ENCODE data around the gene OBSCN. TPM values are rescaled to one million over a fixed set of nuclear protein-coding genes. Genes with fewer than 3 reads are reported as not detected.

Gene OBSCN
- total and polyA plus RNA-seq, 2 donors (not counting 1 experiment from before 2014, with no cell fraction given) = 10.0 to 63.9 TPM

DNA sequence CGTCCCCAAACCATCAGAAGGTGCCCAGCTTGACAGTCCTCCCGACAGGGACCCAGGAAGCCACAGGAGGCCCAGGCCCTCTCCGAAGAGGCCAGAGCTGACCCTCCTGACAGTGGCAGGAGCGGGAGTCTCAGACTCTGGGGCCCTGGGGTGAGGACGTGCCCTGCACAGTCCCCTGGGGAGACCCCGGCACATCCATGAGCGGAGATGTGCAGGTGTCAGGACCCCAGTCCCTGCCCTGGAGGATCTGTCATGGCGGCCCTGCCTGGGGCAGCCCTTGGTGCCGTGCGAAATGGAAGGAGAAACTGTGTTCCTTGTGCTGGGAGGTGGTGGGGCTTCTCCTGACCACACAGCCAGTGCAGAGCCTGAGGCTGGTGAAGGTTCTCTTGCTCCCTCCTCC is 55.8 kb downstream of the OBSCN start:
- Mint-ChIP-seq H3K4me3 (no peak overlapping the region), H3K27me3 (no peaks in the 10 kb centered on the region), H3K9me3 (ENCODE audit: insufficient read depth) (peaks cover 7% of the 10 kb centered on the region), H3K27ac (no peak overlapping the region), H3K4me1 (no peaks in the 10 kb centered on the region)
- no peak overlapping the region for H3K9ac ChIP-seq (ENCODE audit: low read length)
- H3K36me3 ChIP-seq (replicated peaks in 1 of 2; ENCODE audit: control extremely low read depth in 1 of 2, control insufficient read depth in 1 of 2, extremely low read depth in 1 of 2, insufficient read depth in 2 of 2, low read length in 1 of 2) = no peaks in the 10 kb centered on the region
- H3K4me3 ChIP-seq (ENCODE audit: control extremely low read depth in 1 of 5, extremely low read depth in 1 of 5, insufficient read depth in 1 of 5, low read depth in 2 of 5, low read length in 4 of 5) = no peak overlapping the region
- no peaks in the 10 kb centered on the region for H3K79me2 ChIP-seq (ENCODE audit: control insufficient read depth, insufficient read depth, low read length)
- no peaks in the 10 kb centered on the region for H3K4me1 ChIP-seq (ENCODE audit: control insufficient read depth in 2 of 2, insufficient read depth in 2 of 2, low read length in 2 of 2)
- 83% methylated on average over 8 of the region's 10 CpGs for WGBS (ENCODE audit: insufficient coverage)
- ChIA-PET POLR2A (no interaction called here), CTCF (no interaction called here)
- ATAC-seq (ENCODE audit: low read depth) = no peak
- no peak overlapping the region for H2AFZ ChIP-seq (ENCODE audit: insufficient read depth, low read depth, low read length, poor library complexity, severe bottlenecking)
- no peak for TF ChIP-seq EZH2 (IDR thresholded peaks at IDR 0.05; ENCODE audit: borderline replicate concordance, insufficient read depth, low read depth, low read length, poor library complexity, severe bottlenecking)
- TF ChIP-seq, protein P1, sequence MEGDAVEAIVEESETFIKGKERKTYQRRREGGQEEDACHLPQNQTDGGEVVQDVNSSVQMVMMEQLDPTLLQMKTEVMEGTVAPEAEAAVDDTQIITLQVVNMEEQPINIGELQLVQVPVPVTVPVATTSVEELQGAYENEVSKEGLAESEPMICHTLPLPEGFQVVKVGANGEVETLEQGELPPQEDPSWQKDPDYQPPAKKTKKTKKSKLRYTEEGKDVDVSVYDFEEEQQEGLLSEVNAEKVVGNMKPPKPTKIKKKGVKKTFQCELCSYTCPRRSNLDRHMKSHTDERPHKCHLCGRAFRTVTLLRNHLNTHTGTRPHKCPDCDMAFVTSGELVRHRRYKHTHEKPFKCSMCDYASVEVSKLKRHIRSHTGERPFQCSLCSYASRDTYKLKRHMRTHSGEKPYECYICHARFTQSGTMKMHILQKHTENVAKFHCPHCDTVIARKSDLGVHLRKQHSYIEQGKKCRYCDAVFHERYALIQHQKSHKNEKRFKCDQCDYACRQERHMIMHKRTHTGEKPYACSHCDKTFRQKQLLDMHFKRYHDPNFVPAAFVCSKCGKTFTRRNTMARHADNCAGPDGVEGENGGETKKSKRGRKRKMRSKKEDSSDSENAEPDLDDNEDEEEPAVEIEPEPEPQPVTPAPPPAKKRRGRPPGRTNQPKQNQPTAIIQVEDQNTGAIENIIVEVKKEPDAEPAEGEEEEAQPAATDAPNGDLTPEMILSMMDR (IDR thresholded peaks at IDR 0.05) = no peak
- intact Hi-C loops (cut with micrococcal nuclease) = no loop called here
- no peaks in the 10 kb centered on the region for H3K27me3 ChIP-seq (replicated peaks in 1 of 4; ENCODE audit: control extremely low read depth in 1 of 4, control insufficient read depth in 3 of 4, insufficient read depth in 4 of 4, low read length in 3 of 4)
- H3K4me2 ChIP-seq (replicated peaks; ENCODE audit: low read depth, low read length, poor library complexity, severe bottlenecking) = no peak overlapping the region
- DNase-seq = no peak
- H4K20me1 ChIP-seq (ENCODE audit: control insufficient read depth, insufficient read depth, low read length, poor library complexity, severe bottlenecking) = no peaks in the 10 kb centered on the region
- H3K27ac ChIP-seq (ENCODE audit: low read length in 2 of 2) = no peak overlapping the region
- peaks cover 1 to 12% (median 4%) of the 10 kb centered on the region in 3 donors for H3K9me3 ChIP-seq (ENCODE audit: control extremely low read depth in 1 of 3, control insufficient read depth in 2 of 3, insufficient read depth in 1 of 3, low read length in 2 of 3)

DNA sequence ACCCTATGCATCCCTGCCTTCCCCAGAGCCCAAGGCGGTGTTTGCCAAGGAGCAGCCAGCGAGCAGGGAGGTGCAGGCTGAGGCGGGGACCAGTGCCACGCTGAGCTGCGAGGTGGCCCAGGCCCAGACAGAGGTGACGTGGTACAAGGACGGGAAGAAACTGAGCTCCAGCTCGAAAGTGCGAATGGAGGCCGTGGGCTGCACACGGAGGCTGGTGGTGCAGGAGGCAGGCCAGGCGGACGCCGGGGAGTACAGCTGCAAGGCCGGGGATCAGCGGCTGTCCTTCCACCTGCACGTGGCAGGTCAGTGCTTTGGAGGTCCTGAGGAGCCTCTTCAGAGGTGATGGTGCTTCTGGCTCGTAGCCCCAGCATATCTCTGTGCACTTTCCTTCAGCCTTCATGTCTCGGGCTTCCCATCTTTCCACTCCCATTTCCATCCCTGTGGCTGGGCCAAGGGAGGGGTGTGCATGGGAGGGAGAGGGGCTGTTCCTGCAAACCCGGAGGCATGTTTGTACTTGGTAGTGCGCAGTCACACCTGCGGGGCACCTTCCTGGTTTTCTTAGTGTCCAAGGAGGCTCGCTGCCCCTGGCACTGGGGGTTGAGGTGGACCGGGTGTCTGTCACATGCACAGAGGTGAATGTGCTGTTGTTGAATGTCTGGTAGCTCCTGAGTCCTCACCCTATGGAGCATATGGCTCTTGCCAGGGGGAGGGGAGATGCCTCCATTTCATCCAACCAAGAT is 56.4 kb downstream of the OBSCN start:
- DNase-seq = no peak
- CTCF ChIA-PET = no interaction called here
- ATAC-seq (ENCODE audit: low read depth) = no peak
- intact Hi-C loops (cut with micrococcal nuclease) = no loop called here
- Histone ChIP-seq H3K79me2 (ENCODE audit: control insufficient read depth, insufficient read depth, low read length) (no peaks in the 10 kb centered on the region), H3K9ac (ENCODE audit: low read length) (no peak overlapping the region), H3K4me1 (ENCODE audit: control insufficient read depth in 2 of 2, insufficient read depth in 2 of 2, low read length in 2 of 2) (no peaks in the 10 kb centered on the region), H3K36me3 (replicated peaks in 1 of 2; ENCODE audit: control extremely low read depth in 1 of 2, control insufficient read depth in 1 of 2, extremely low read depth in 1 of 2, insufficient read depth in 2 of 2, low read length in 1 of 2) (no peaks in the 10 kb centered on the region), H3K27ac (ENCODE audit: low read length in 2 of 2) (no peak overlapping the region), H3K4me2 (replicated peaks; ENCODE audit: low read depth, low read length, poor library complexity, severe bottlenecking) (no peak overlapping the region), H3K9me3 (ENCODE audit: control extremely low read depth in 1 of 3, control insufficient read depth in 2 of 3, insufficient read depth in 1 of 3, low read length in 2 of 3) (peaks cover 1 to 12% (median 4%) of the 10 kb centered on the region in 3 donors), H3K27me3 (replicated peaks in 1 of 4; ENCODE audit: control extremely low read depth in 1 of 4, control insufficient read depth in 3 of 4, insufficient read depth in 4 of 4, low read length in 3 of 4) (no peaks in the 10 kb centered on the region), H2AFZ (ENCODE audit: insufficient read depth, low read depth, low read length, poor library complexity, severe bottlenecking) (no peak overlapping the region), H3K4me3 (ENCODE audit: control extremely low read depth in 1 of 5, extremely low read depth in 1 of 5, insufficient read depth in 1 of 5, low read depth in 2 of 5, low read length in 4 of 5) (no peak overlapping the region), H4K20me1 (ENCODE audit: control insufficient read depth, insufficient read depth, low read length, poor library complexity, severe bottlenecking) (no peaks in the 10 kb centered on the region)
- POLR2A ChIA-PET = no interaction called here
- Mint-ChIP-seq H3K27ac (no peak overlapping the region), H3K4me1 (no peaks in the 10 kb centered on the region), H3K4me3 (no peak overlapping the region), H3K9me3 (ENCODE audit: insufficient read depth) (peaks cover 7% of the 10 kb centered on the region), H3K27me3 (no peaks in the 10 kb centered on the region)
- no peak for TF ChIP-seq EZH2 (IDR thresholded peaks at IDR 0.05; ENCODE audit: borderline replicate concordance, insufficient read depth, low read depth, low read length, poor library complexity, severe bottlenecking)
- TF ChIP-seq, protein P1 (IDR thresholded peaks at IDR 0.05) = no peak
- 86% methylated on average over 22 of the region's 24 CpGs for WGBS (ENCODE audit: insufficient coverage)
